H9 (cell line): ENCODE data around the gene CDKAL1. TPM values are rescaled to one million over a fixed set of nuclear protein-coding genes. Genes with fewer than 3 reads are reported as not detected.

ENCODE experiments used
- DNase-seq: peaks from one replicate; pipeline ENCODE4 v3.0.0-alpha.2; 2017
- H2AFZ ChIP-seq: one replicate; pipeline ENCODE4 v1.6.1; 2013; ENCODE audit warnings: mild to moderate bottlenecking, low read length, control low read depth, moderate library complexity
- H2AK5ac ChIP-seq: 2 replicates; pipeline ENCODE4 v1.6.1; 2013; ENCODE audit warnings: low read length, control low read depth, mixed read lengths; ENCODE audit not compliant: insufficient read length
- H2BK120ac ChIP-seq: one replicate; pipeline ENCODE4 v1.6.1; 2013; ENCODE audit warnings: low read depth, mild to moderate bottlenecking, low read length, control low read depth, inconsistent platforms; ENCODE audit not compliant: poor library complexity, severe bottlenecking
- H2BK12ac ChIP-seq: 2 replicates; pipeline ENCODE4 v1.6.1; 2013; ENCODE audit warnings: low read length, control low read depth, mixed read lengths, low read depth; ENCODE audit not compliant: insufficient read length
- H2BK15ac ChIP-seq: 2 replicates; pipeline ENCODE4 v1.6.1; 2013; ENCODE audit warnings: low read depth, low read length, control low read depth
- H2BK20ac ChIP-seq: one replicate; pipeline ENCODE4 v1.6.1; 2013; ENCODE audit warnings: low read depth, mild to moderate bottlenecking, low read length, control low read depth, inconsistent platforms; ENCODE audit not compliant: poor library complexity, severe bottlenecking
- H2BK5ac ChIP-seq: 2 replicates; pipeline ENCODE4 v1.6.1; 2013; ENCODE audit warnings: low read length, control low read depth, mixed read lengths; ENCODE audit not compliant: insufficient read length
- H3K14ac ChIP-seq: 2 replicates; pipeline ENCODE4 v1.6.1; 2013; ENCODE audit warnings: low read length, control low read depth; ENCODE audit not compliant: insufficient read depth
- H3K18ac ChIP-seq: 2 replicates; pipeline ENCODE4 v1.6.1; 2013; ENCODE audit warnings: low read depth, mild to moderate bottlenecking, mixed read lengths, low read length, control low read depth; ENCODE audit not compliant: insufficient read length
- H3K23ac ChIP-seq: 2 replicates; pipeline ENCODE4 v1.6.1; 2013; ENCODE audit warnings: low read length, control low read depth, mixed read lengths, low read depth; ENCODE audit not compliant: insufficient read length
- H3K23me2 ChIP-seq: 2 replicates; pipeline ENCODE4 v1.6.1; 2013; ENCODE audit warnings: low read depth, mild to moderate bottlenecking, mixed read lengths, low read length, control low read depth; ENCODE audit not compliant: insufficient read length, poor library complexity, severe bottlenecking
- H3K27ac ChIP-seq: 2 replicates; pipeline ENCODE4 v1.5.1; 2013; ENCODE audit warnings: low read length, control low read depth, mixed read lengths, low read depth; ENCODE audit not compliant: insufficient read length
- H3K27me3 ChIP-seq: 2 replicates; pipeline ENCODE4 v1.6.1; 2013; ENCODE audit warnings: low read length, control low read depth, inconsistent platforms; ENCODE audit not compliant: insufficient read depth
- H3K4ac ChIP-seq: 2 replicates; pipeline ENCODE4 v1.6.1; 2013; ENCODE audit warnings: low read depth, mild to moderate bottlenecking, control low read depth, inconsistent platforms, low read length, moderate library complexity
- H3K4me1 ChIP-seq: 2 replicates; pipeline ENCODE4 v1.6.1; 2013; ENCODE audit warnings: low read length, control low read depth, inconsistent platforms; ENCODE audit not compliant: insufficient read depth
- H3K4me2 ChIP-seq: 2 replicates; pipeline ENCODE4 v1.6.1; 2013; ENCODE audit warnings: low read length, control low read depth, mixed read lengths; ENCODE audit not compliant: insufficient read length, insufficient read depth
- H3K56ac ChIP-seq: 2 replicates; pipeline ENCODE4 v1.6.1; 2013; ENCODE audit warnings: low read depth, mild to moderate bottlenecking, mixed read lengths, low read length, control low read depth; ENCODE audit not compliant: insufficient read length
- H3K79me1 ChIP-seq: 2 replicates; pipeline ENCODE4 v1.6.1; 2013; ENCODE audit warnings: low read depth, mild to moderate bottlenecking, moderate library complexity, low read length, control low read depth, inconsistent platforms; ENCODE audit not compliant: insufficient read depth, poor library complexity, severe bottlenecking
- H3K79me2 ChIP-seq: 2 replicates; pipeline ENCODE4 v1.6.1; 2013; ENCODE audit warnings: low read length, control low read depth, inconsistent platforms; ENCODE audit not compliant: insufficient read depth
- H3K9ac ChIP-seq: 2 replicates; pipeline ENCODE4 v1.6.1; 2013; ENCODE audit warnings: low read length, control low read depth, mixed read lengths; ENCODE audit not compliant: insufficient read length; ENCODE audit errors: extremely low read depth
- H3K9me3 ChIP-seq: one replicate; pipeline ENCODE4 v1.6.1; 2013; ENCODE audit warnings: low read depth, low read length, inconsistent platforms; ENCODE audit not compliant: control insufficient read depth
- H3T11ph ChIP-seq: one replicate; pipeline ENCODE4 v1.6.1; 2013; ENCODE audit warnings: mild to moderate bottlenecking, low read length, control low read depth, inconsistent platforms
- H4K20me1 ChIP-seq: one replicate; pipeline ENCODE4 v1.6.1; 2013; ENCODE audit not compliant: control insufficient read depth, insufficient read length, insufficient read depth
- H4K5ac ChIP-seq: 2 replicates; pipeline ENCODE4 v1.6.1; 2013; ENCODE audit warnings: low read depth, mild to moderate bottlenecking, mixed read lengths, low read length, control low read depth; ENCODE audit not compliant: insufficient read length
- H4K8ac ChIP-seq: replicated peaks from 2 replicates; pipeline ENCODE4 v1.6.1; 2013; ENCODE audit warnings: low read length, control low read depth, mixed read lengths, low read depth; ENCODE audit not compliant: insufficient read length
- H4K91ac ChIP-seq: 2 replicates; pipeline ENCODE4 v1.6.1; 2013; ENCODE audit warnings: low read depth, mild to moderate bottlenecking, moderate library complexity, mixed read lengths, low read length, control low read depth; ENCODE audit not compliant: insufficient read length
- H3K27ac Mint-ChIP-seq, 3 experiments: 2 replicates in 2 of 3; 3 replicates in 1 of 3; pipeline ENCODE4 v1.8.0; 2020 to 2021; ENCODE audit warnings: mixed read lengths in 3 of 3, mild to moderate bottlenecking in 1 of 3, moderate library complexity in 1 of 3
- H3K27me3 Mint-ChIP-seq: 2 replicates; pipeline ENCODE4 v1.8.0; 2021; ENCODE audit warnings: low read depth, mild to moderate bottlenecking, moderate library complexity, mixed read lengths
- H3K36me3 Mint-ChIP-seq, 3 experiments: 2 replicates in 2 of 3; 3 replicates in 1 of 3; pipeline ENCODE4 v1.8.0; 2020 to 2021; ENCODE audit warnings: low read depth in 3 of 3, mixed read lengths in 3 of 3; ENCODE audit not compliant: insufficient read depth in 1 of 3
- H3K4me1 Mint-ChIP-seq, 2 experiments: 2 replicates each; pipeline ENCODE4 v1.8.0; 2020; ENCODE audit warnings: mixed read lengths in 2 of 2
- H3K4me3 Mint-ChIP-seq, 2 experiments: 2 replicates in 1 of 2; 3 replicates in 1 of 2; pipeline ENCODE4 v1.8.0; 2020 to 2021; ENCODE audit warnings: mild to moderate bottlenecking in 2 of 2, mixed read lengths in 2 of 2, moderate library complexity in 1 of 2
- H3K9me3 Mint-ChIP-seq, 2 experiments: 2 replicates in 1 of 2; 3 replicates in 1 of 2; pipeline ENCODE4 v1.8.0; 2020; ENCODE audit warnings: mild to moderate bottlenecking in 2 of 2, mixed read lengths in 2 of 2, moderate library complexity in 1 of 2
- WGBS: extraction: QIAGEN DNeasy Blood & Tissue Kit; methylation state at CpG from one replicate; pipeline ENCODE4 v1.1.7; 2013; ENCODE audit warnings: missing lambda C conversion rate, low lambda C conversion rate, mixed read lengths; ENCODE audit not compliant: insufficient read length; ENCODE audit errors: extremely low coverage; 5-methylcytosine and 5-hydroxymethylcytosine counted together
- total RNA-seq: library from RNA; stranded (reverse); gene quantifications from 2 replicates; pipeline ENCODE4 v1.2.1, GENCODE V29; 2021
- TF ChIP-seq, protein P1 (sequence below): fragments of 200-600 bp; sonication (generic); conservative IDR thresholded peaks from 3 replicates; pipeline ENCODE4 v1.8.0; 2021; ENCODE audit warnings: antibody characterized with exemption, mild to moderate bottlenecking

CDKAL1 gene
- total RNA-seq, 1 experiment from 2014 or later = 23.0 TPM

DNA sequence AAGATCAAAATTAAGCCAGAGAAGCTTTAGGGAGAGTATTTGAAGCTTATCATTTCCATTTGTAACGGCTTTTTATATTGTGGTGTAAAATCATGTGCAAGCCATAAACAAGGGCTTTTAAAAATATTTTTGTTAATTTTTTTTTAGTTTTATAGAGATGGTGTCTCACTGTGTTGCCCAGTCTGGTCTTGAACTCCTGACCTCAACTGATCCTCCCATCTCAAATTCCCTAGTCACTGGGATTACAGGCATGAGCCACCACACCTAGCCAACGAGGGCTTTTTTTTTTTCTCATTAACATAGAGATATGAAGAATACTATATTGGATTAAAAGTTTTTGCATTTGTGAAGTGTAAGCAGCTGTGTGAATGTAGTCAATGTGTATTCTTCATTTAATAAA lies 29.1 kb downstream of the CDKAL1 start:
- no peak for DNase-seq
- Histone ChIP-seq H2AK5ac (no peak overlapping the region), H3K4ac (no peak overlapping the region), H3K14ac (no peak overlapping the region), H2BK120ac (no peak overlapping the region), H4K8ac (no peak overlapping the region), H3K27me3 (no peaks in the 10 kb centered on the region), H3K9me3 (no peaks in the 10 kb centered on the region), H3K56ac (no peak overlapping the region), H3K18ac (no peak overlapping the region), H2BK15ac (no peak overlapping the region), H3K79me1 (no peaks in the 10 kb centered on the region), H3T11ph (no peak overlapping the region), H4K20me1 (no peaks in the 10 kb centered on the region), H2BK12ac (no peak overlapping the region), H3K23me2 (no peaks in the 10 kb centered on the region), H4K5ac (no peak overlapping the region), H3K79me2 (no peaks in the 10 kb centered on the region), H3K27ac (no peak overlapping the region), H3K9ac (no peak overlapping the region), H2BK20ac (no peak overlapping the region), H3K4me1 (no peaks in the 10 kb centered on the region), H2AFZ (no peak overlapping the region), H3K4me2 (no peak overlapping the region), H4K91ac (no peak overlapping the region), H3K23ac (no peak overlapping the region), H2BK5ac (no peak overlapping the region)
- H3K27me3 Mint-ChIP-seq = no peaks in the 10 kb centered on the region
- no peaks in the 10 kb centered on the region for H3K9me3 Mint-ChIP-seq
- peaks cover 1 to 6% (median 3%) of the 10 kb centered on the region in 3 experiments; a peak in 2 of 7 replicates for H3K36me3 Mint-ChIP-seq
- no peak overlapping the region for H3K27ac Mint-ChIP-seq
- peaks cover 13 to 20% of the 10 kb centered on the region in 2 experiments for H3K4me1 Mint-ChIP-seq
- TF ChIP-seq, protein P1, sequence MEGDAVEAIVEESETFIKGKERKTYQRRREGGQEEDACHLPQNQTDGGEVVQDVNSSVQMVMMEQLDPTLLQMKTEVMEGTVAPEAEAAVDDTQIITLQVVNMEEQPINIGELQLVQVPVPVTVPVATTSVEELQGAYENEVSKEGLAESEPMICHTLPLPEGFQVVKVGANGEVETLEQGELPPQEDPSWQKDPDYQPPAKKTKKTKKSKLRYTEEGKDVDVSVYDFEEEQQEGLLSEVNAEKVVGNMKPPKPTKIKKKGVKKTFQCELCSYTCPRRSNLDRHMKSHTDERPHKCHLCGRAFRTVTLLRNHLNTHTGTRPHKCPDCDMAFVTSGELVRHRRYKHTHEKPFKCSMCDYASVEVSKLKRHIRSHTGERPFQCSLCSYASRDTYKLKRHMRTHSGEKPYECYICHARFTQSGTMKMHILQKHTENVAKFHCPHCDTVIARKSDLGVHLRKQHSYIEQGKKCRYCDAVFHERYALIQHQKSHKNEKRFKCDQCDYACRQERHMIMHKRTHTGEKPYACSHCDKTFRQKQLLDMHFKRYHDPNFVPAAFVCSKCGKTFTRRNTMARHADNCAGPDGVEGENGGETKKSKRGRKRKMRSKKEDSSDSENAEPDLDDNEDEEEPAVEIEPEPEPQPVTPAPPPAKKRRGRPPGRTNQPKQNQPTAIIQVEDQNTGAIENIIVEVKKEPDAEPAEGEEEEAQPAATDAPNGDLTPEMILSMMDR = no peak
- WGBS = no CpG with 5 or more reads among the region's 2 CpGs
- no peak overlapping the region for H3K4me3 Mint-ChIP-seq
